ENCODE measurements around the gene PLXNB1. TPM values are rescaled to one million over a fixed set of nuclear protein-coding genes. Genes with fewer than 3 reads are reported as not detected.

The PLXNB1 gene
- total and polyA plus RNA-seq, 2 experiments from 2014 or later = 49.0 to 144 TPM

DNA sequence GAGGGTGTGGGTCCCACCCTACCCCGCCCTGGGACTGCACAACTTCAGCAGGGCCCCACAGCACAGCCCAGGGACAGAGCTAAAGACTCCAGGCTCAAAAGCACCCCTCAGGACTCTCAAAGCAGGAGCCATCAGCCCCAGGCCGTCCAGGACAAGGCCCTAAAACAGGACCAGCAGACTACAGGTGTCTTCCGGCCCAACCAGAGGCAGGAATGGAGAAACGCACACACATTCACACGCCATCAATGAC, 42.7 kb upstream of the PLXNB1 start (continued):
- TF ChIP-seq, protein P1, sequence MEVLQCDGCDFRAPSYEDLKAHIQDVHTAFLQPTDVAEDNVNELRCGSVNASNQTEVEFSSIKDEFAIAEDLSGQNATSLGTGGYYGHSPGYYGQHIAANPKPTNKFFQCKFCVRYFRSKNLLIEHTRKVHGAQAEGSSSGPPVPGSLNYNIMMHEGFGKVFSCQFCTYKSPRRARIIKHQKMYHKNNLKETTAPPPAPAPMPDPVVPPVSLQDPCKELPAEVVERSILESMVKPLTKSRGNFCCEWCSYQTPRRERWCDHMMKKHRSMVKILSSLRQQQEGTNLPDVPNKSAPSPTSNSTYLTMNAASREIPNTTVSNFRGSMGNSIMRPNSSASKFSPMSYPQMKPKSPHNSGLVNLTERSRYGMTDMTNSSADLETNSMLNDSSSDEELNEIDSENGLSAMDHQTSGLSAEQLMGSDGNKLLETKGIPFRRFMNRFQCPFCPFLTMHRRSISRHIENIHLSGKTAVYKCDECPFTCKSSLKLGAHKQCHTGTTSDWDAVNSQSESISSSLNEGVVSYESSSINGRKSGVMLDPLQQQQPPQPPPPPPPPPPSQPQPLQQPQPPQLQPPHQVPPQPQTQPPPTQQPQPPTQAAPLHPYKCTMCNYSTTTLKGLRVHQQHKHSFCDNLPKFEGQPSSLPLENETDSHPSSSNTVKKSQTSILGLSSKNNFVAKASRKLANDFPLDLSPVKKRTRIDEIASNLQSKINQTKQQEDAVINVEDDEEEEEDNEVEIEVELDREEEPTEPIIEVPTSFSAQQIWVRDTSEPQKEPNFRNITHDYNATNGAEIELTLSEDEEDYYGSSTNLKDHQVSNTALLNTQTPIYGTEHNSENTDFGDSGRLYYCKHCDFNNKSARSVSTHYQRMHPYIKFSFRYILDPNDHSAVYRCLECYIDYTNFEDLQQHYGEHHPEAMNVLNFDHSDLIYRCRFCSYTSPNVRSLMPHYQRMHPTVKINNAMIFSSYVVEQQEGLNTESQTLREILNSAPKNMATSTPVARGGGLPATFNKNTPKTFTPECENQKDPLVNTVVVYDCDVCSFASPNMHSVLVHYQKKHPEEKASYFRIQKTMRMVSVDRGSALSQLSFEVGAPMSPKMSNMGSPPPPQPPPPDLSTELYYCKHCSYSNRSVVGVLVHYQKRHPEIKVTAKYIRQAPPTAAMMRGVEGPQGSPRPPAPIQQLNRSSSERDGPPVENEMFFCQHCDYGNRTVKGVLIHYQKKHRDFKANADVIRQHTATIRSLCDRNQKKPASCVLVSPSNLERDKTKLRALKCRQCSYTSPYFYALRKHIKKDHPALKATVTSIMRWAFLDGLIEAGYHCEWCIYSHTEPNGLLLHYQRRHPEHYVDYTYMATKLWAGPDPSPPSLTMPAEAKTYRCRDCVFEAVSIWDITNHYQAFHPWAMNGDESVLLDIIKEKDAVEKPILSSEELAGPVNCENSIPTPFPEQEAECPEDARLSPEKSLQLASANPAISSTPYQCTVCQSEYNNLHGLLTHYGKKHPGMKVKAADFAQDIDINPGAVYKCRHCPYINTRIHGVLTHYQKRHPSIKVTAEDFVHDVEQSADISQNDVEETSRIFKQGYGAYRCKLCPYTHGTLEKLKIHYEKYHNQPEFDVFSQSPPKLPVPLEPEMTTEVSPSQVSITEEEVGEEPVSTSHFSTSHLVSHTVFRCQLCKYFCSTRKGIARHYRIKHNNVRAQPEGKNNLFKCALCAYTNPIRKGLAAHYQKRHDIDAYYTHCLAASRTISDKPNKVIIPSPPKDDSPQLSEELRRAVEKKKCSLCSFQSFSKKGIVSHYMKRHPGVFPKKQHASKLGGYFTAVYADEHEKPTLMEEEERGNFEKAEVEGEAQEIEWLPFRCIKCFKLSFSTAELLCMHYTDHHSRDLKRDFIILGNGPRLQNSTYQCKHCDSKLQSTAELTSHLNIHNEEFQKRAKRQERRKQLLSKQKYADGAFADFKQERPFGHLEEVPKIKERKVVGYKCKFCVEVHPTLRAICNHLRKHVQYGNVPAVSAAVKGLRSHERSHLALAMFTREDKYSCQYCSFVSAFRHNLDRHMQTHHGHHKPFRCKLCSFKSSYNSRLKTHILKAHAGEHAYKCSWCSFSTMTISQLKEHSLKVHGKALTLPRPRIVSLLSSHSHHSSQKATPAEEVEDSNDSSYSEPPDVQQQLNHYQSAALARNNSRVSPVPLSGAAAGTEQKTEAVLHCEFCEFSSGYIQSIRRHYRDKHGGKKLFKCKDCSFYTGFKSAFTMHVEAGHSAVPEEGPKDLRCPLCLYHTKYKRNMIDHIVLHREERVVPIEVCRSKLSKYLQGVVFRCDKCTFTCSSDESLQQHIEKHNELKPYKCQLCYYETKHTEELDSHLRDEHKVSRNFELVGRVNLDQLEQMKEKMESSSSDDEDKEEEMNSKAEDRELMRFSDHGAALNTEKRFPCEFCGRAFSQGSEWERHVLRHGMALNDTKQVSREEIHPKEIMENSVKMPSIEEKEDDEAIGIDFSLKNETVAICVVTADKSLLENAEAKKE (CRISPR knock-in tag; IDR thresholded peaks at IDR 0.05) = no peak
- TF ChIP-seq ZNF331 (CRISPR knock-in tag; IDR thresholded peaks at IDR 0.05; ENCODE audit: low read depth) (no peak), CREB1 (CRISPR knock-in tag; IDR thresholded peaks at IDR 0.05; ENCODE audit: low read depth) (no peak), EZH2 (IDR thresholded peaks at IDR 0.05; ENCODE audit: low read depth, unreplicated experiment) (no peak), NANOG (IDR thresholded peaks at IDR 0.05; ENCODE audit: borderline replicate concordance) (no peak), POLR2AphosphoS5 (IDR thresholded peaks at IDR 0.05; ENCODE audit: low read depth) (no peak)

DNA sequence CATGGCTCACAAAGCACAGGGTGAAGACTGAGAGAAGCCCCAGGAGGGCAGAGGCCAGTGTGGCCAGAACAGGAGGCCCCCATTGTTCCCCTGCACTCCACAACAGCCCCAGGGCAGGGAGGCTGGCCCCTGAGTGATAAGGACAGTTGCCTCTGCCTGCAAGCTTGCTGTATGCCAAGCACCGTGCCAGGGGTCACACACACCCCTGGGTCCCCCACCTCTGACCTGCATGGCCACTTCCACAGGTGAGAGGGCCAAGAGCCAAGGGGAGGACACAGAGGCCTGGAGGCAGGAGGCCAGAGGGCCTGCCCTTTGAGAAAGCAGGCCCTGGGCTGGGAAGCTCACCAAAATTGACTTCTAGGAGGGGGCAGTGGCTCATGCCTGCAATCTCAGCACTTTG, 40.4 kb upstream of the PLXNB1 start:
- no peak overlapping the region for H3K4me2 ChIP-seq
- TF ChIP-seq, protein P2, sequence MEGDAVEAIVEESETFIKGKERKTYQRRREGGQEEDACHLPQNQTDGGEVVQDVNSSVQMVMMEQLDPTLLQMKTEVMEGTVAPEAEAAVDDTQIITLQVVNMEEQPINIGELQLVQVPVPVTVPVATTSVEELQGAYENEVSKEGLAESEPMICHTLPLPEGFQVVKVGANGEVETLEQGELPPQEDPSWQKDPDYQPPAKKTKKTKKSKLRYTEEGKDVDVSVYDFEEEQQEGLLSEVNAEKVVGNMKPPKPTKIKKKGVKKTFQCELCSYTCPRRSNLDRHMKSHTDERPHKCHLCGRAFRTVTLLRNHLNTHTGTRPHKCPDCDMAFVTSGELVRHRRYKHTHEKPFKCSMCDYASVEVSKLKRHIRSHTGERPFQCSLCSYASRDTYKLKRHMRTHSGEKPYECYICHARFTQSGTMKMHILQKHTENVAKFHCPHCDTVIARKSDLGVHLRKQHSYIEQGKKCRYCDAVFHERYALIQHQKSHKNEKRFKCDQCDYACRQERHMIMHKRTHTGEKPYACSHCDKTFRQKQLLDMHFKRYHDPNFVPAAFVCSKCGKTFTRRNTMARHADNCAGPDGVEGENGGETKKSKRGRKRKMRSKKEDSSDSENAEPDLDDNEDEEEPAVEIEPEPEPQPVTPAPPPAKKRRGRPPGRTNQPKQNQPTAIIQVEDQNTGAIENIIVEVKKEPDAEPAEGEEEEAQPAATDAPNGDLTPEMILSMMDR (conservative IDR thresholded peaks at IDR 0.05; ENCODE audit: low read depth in 2 of 2) = no peak
- TF ChIP-seq, protein P1 (CRISPR knock-in tag; IDR thresholded peaks at IDR 0.05) = no peak
- TF ChIP-seq NANOG (IDR thresholded peaks at IDR 0.05; ENCODE audit: borderline replicate concordance) = no peak
- no peak for TF ChIP-seq JUNB (IDR thresholded peaks at IDR 0.05; ENCODE audit: unreplicated experiment)
- no peak for TF ChIP-seq ZNF331 (CRISPR knock-in tag; IDR thresholded peaks at IDR 0.05; ENCODE audit: low read depth)

More for the DNA sequence above, 40.4 kb upstream of the PLXNB1 start:
- H3K4me1 ChIP-seq (ENCODE audit: insufficient read depth) = peaks cover 18% of the 10 kb centered on the region
- Mint-ChIP-seq H3K4me1 (peaks cover 40% of the 10 kb centered on the region), H3K4me3 (no peak overlapping the region; the same call in 2 of the 3 replicates), H3K9me3 (peaks cover 4% of the 10 kb centered on the region), H3K36me3 (ENCODE audit: low read depth) (peaks cover 41% of the 10 kb centered on the region), H3K27ac (peak overlapping the region; percentile 66), H3K27me3 (ENCODE audit: insufficient read depth, low read depth, poor library complexity) (peaks cover 29% of the 10 kb centered on the region)
- H3K36me3 ChIP-seq (ENCODE audit: insufficient read depth) = peaks cover 9% of the 10 kb centered on the region; the same call in 1 of the 2 replicates
- H2AFZ ChIP-seq = no peak overlapping the region
- no peak overlapping the region for H3K4me3 ChIP-seq
- no peak for DNase-seq (ENCODE audit: low spot score)
- no peaks in the 10 kb centered on the region for H3K9me2 ChIP-seq (ENCODE audit: insufficient read depth)
- peaks cover 18% of the 10 kb centered on the region for H3F3A ChIP-seq (replicated peaks; ENCODE audit: low read depth)
- peaks cover 24% of the 10 kb centered on the region for H3K79me2 ChIP-seq (replicated peaks; ENCODE audit: insufficient read depth)
- ATAC-seq = no peak
- 0 out of 2 replicates have a peak overlapping the region, but pooled peaks have one; percentile 59 for H3K27ac ChIP-seq (ENCODE audit: low read depth)
- H3K27me3 ChIP-seq (ENCODE audit: insufficient read depth) = no peaks in the 10 kb centered on the region
- H4K20me1 ChIP-seq (replicated peaks; ENCODE audit: insufficient read depth) = no peaks in the 10 kb centered on the region

Measured in GM23338 (cell line).